ENCODE results near the gene ZNF407.
A peak's percentile ranks its signal among the peaks of the same experiment; 100 is the strongest.

The ZNF407 gene

DNA sequence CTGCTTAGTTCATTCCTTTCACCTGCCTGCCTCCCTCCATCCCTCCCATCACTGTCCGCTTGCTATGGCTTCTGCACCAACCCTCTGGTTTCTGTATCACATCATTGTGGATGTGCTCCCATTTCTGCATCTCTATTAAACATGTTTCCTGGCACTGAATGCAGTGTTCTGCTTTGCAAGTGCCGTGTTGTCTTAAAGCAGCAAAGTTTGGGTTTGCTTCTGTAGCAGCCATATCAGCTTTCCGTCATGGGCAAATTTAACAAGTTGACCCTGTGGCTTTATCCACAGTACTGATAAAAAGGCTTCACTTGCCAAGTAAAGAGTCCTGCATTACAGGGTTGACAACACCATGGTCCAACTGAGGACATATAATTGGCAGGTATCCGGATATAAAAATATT, 445.8 kb downstream of the ZNF407 start:
- H3K4me3 ChIP-seq (ENCODE audit: low read depth, low read length): no peak overlapping the region
- peak; percentile 36 for DNase-seq (ENCODE audit: low read depth)
- TF ChIP-seq, protein P1, sequence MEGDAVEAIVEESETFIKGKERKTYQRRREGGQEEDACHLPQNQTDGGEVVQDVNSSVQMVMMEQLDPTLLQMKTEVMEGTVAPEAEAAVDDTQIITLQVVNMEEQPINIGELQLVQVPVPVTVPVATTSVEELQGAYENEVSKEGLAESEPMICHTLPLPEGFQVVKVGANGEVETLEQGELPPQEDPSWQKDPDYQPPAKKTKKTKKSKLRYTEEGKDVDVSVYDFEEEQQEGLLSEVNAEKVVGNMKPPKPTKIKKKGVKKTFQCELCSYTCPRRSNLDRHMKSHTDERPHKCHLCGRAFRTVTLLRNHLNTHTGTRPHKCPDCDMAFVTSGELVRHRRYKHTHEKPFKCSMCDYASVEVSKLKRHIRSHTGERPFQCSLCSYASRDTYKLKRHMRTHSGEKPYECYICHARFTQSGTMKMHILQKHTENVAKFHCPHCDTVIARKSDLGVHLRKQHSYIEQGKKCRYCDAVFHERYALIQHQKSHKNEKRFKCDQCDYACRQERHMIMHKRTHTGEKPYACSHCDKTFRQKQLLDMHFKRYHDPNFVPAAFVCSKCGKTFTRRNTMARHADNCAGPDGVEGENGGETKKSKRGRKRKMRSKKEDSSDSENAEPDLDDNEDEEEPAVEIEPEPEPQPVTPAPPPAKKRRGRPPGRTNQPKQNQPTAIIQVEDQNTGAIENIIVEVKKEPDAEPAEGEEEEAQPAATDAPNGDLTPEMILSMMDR (IDR thresholded peaks at IDR 0.05; ENCODE audit: control insufficient read depth, extremely low read depth, insufficient read depth): no peak

DNA sequence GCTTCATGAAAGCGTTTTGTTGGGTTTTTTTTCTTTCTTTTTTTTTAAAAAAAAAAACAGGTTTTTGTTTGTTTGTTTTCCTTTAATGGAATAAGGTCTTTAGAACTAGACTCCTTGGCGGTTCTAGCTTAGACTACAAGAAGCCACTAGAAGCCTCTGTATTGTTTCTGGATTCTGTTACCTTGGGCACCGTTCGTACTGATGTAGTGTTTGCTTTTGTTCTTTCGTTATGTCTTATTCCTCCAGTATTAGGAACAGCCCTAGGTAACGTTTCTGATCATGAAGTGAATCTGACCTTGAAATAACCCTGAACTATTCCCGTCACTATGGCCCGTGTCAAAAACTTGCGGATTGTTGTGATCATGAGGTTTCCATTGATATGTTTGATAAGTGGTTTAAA, 446.6 kb downstream of the ZNF407 start:
- H3K4me3 ChIP-seq (ENCODE audit: low read depth, low read length): no peak overlapping the region
- no peak for DNase-seq (ENCODE audit: low read depth)
- TF ChIP-seq, protein P1 (IDR thresholded peaks at IDR 0.05; ENCODE audit: control insufficient read depth, extremely low read depth, insufficient read depth): no peak

DNA sequence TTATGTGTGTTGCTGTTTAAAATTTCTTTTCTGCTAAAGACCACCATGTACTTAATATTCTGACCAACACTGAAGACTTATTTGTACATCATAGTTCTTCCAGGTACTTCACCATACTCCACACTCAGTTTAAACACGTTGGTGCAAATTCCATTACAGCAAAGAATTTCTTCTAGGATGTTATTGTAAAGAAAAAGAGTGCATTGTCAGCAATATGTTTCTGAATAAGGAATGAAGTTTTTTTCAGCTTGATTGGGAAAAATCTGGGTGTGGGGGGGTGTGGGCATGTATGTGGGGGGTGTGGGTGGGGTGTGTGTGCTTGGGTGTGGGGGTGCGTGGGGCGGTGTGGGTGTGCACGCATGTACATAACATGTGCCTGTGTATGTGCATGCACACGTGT, 447.1 kb downstream of the ZNF407 start:
- no peak overlapping the region for H3K4me3 ChIP-seq (ENCODE audit: low read depth, low read length)
- DNase-seq (ENCODE audit: low read depth): no peak
- TF ChIP-seq, protein P1 (IDR thresholded peaks at IDR 0.05; ENCODE audit: control insufficient read depth, extremely low read depth, insufficient read depth): no peak

DNA sequence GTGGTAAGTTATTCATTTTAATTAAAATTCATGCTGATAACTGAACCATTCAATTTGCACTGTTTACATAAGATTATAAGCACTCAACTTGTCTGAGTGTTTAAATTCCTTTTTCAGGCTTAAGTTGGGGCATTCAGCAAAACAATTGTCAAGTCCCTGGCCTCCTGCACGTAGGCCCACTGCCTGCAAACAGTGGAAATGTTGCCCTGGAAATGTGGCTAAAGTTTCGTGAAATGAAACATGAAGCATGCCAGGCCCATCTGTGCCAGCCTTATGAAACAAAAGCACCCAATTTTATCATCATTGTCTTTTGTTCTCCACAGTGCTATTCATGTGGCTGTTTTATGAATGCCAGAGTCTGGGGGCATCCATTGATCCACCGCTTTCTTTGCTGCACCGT, 447.6 kb downstream of the ZNF407 start:
- no peak overlapping the region for H3K4me3 ChIP-seq (ENCODE audit: low read depth, low read length)
- no peak for DNase-seq (ENCODE audit: low read depth)
- TF ChIP-seq, protein P1 (IDR thresholded peaks at IDR 0.05; ENCODE audit: control insufficient read depth, extremely low read depth, insufficient read depth): no peak

DNA sequence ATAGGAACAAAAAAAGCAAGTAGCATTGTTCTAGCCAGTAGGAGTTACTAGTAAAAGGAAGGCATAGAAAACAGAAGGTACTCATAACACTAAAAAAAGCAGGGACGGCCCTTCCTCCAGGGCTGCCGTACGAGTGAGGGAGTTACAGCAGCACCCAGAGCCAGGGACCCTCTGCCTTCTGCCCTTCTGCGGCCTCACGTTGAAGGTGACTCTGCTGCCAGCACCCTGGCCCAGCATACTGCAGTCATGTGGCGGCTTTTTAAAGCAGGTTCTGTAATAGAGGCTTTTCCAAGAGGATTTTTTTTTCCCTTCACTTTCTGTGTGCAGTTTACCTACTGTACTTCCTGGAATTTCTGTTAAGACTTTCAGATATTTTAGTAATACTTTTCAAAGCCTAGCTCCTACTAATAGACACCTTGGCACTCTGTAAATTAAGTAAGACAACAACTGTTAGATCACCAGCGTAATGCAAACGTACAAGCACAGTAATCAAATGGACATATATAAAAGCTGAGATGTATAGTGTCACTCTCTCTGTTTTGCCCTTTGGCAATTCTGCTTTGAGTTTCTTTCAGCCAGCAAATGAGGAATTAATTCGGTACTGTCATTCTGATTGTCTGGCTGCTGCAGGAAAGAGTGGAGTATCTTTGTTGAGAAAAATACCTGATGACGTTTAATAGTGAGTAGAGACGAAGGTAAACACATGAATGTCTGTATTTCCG, 449.7 kb downstream of the ZNF407 start:
- no peak overlapping the region for H3K4me3 ChIP-seq (ENCODE audit: low read depth, low read length)
- TF ChIP-seq, protein P1 (IDR thresholded peaks at IDR 0.05; ENCODE audit: control insufficient read depth, extremely low read depth, insufficient read depth): no peak
- no peak for DNase-seq (ENCODE audit: low read depth)

DNA sequence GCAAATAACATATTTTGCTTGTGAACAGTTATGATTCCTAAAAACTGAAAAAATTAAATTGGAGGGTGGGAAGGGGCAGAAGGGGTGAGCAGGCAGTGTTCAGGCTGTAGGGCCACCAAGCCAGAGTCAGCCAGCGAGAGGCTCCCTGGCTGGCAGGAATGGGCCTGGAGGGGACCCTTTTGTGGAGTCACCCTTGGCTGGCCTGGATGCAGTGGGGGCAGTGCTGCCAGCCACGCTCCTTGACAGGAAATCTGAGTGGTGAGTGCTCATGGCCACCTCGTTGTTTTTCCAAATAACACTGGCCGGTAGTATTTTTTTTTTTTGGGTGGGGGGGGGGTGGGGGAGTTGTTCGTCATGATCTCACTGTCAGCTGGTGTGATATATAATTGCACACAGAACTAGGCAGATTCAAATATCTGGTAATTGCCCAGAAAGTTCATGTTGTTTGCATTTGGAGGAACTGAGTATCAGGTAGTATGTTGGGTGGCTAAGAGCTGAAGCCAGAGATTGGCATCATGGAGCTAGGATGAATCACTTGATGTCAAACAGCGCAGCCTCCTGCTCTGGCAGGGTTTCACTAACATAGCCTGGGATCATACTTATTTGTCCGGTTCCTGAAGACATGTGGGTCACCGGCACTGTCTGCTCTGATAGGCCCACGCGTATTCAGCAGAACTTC, 451.2 kb downstream of the ZNF407 start:
- TF ChIP-seq, protein P1 (IDR thresholded peaks at IDR 0.05; ENCODE audit: control insufficient read depth, extremely low read depth, insufficient read depth): no peak
- no peak overlapping the region for H3K4me3 ChIP-seq (ENCODE audit: low read depth, low read length)
- DNase-seq (ENCODE audit: low read depth): no peak
